Esophagus squamous epithelium (tissue), 4 donors: ENCODE measurements around the gene DTWD2.

Experiments
- CTCF ChIP-seq, 6 experiments: fragments of 450-650 bp in 4 of 6; fragments of 200-600 bp in 2 of 6; sonication (generic) in 2 of 6; IDR thresholded peaks; one replicate each; pipeline ENCODE4 v1.5.1; 2016 to 2019; ENCODE audit warnings: antibody characterized with exemption in 6 of 6, mild to moderate bottlenecking in 4 of 6, moderate library complexity in 4 of 6
- POLR2A ChIP-seq, 4 donors: fragments of 450-650 bp; IDR thresholded peaks; one replicate each; pipeline ENCODE4 v1.6.1; 2017; ENCODE audit warnings: antibody characterized with exemption in 4 of 4, mild to moderate bottlenecking in 4 of 4, moderate library complexity in 3 of 4

- TF ChIP-seq CTCF (IDR thresholded peaks at IDR 0.05) (no peak), POLR2A (IDR thresholded peaks at IDR 0.05) (no peak)
Observed at GRCh38 chr5:118923295-118924005, 64.9 kb downstream of the DTWD2 start.
